Amniotic stem cell (primary cell): ENCODE data around the gene FHAD1.
"Not testable (repeated sequence)": the region's sequence is repeated elsewhere in the genome, so short reads cannot be mapped to it uniquely, and the experiment has no call there.

Experiments
- DNase-seq: peaks from one replicate; lab custom pipeline; 2025; lab: John Stamatoyannopoulos, UW

Gene FHAD1

GRCh38 chr1:15370781-15371520, 123.9 kb downstream of the FHAD1 start:
- no peak for DNase-seq

- DNase-seq, result no peak
Measured at GRCh38 chr1:15371610-15372545, 124.9 kb downstream of the FHAD1 start.

GRCh38 chr1:15378729-15379128, 131.7 kb downstream of the FHAD1 start:
- no peak for DNase-seq

- DNase-seq, result not testable (repeated sequence)
Measured at GRCh38 chr1:15379151-15379550, 132.1 kb downstream of the FHAD1 start.

- no peak for DNase-seq
Measured at GRCh38 chr1:15380601-15381508, 133.8 kb downstream of the FHAD1 start.

- DNase-seq, result no peak
Measured at GRCh38 chr1:15381805-15382204, 134.8 kb downstream of the FHAD1 start.

- no peak for DNase-seq
Measured at GRCh38 chr1:15382601-15383518, 135.8 kb downstream of the FHAD1 start.

- no peak for DNase-seq
Measured at GRCh38 chr1:15383810-15384209, 136.8 kb downstream of the FHAD1 start.

GRCh38 chr1:15384301-15384901, 137.4 kb downstream of the FHAD1 start:
- DNase-seq, result no peak

GRCh38 chr1:15385420-15385819, 138.4 kb downstream of the FHAD1 start:
- DNase-seq, result no peak

GRCh38 chr1:15386164-15386749, 139.2 kb downstream of the FHAD1 start:
- DNase-seq, result no peak

GRCh38 chr1:15388201-15388880, 141.3 kb downstream of the FHAD1 start:
- no peak for DNase-seq

- DNase-seq, result not testable (repeated sequence)
Measured at GRCh38 chr1:15389828-15390227, 142.8 kb downstream of the FHAD1 start.

GRCh38 chr1:15390667-15391066, 143.6 kb downstream of the FHAD1 start:
- DNase-seq, result no peak

GRCh38 chr1:15391366-15391765, 144.3 kb downstream of the FHAD1 start:
- DNase-seq, result no peak

- DNase-seq, result no peak
Measured at GRCh38 chr1:15393475-15394257, 146.6 kb downstream of the FHAD1 start.

- no peak for DNase-seq
Measured at GRCh38 chr1:15394258-15394690, 147.3 kb downstream of the FHAD1 start.

- no peak for DNase-seq
Measured at GRCh38 chr1:15397236-15397635, 150.2 kb downstream of the FHAD1 start.

- no peak for DNase-seq
Measured at GRCh38 chr1:15399710-15400109, 152.7 kb downstream of the FHAD1 start.
